Hepatocyte (in vitro differentiated cells): Measurements from ENCODE around the gene FMNL2. TPM values are rescaled to one million over a fixed set of nuclear protein-coding genes. Genes with fewer than 3 reads are reported as not detected.
A peak's percentile ranks its signal among the peaks of the same experiment; 100 is the strongest.

Source experiments
- DNase-seq: peaks from one replicate; pipeline ENCODE4 v3.0.0-alpha.2; 2016; ENCODE audit warnings: low spot score
- H2AFZ ChIP-seq: fragments of 200-600 bp; sonication (generic); 2 replicates; pipeline ENCODE4 v1.6.0; 2016; ENCODE audit warnings: antibody characterized with exemption, mild to moderate bottlenecking
- H3K27ac ChIP-seq: fragments of 200-600 bp; sonication (generic); 2 replicates; pipeline ENCODE4 v1.5.1; 2016; ENCODE audit warnings: mild to moderate bottlenecking
- H3K27me3 ChIP-seq: fragments of 200-600 bp; sonication (generic); 2 replicates; pipeline ENCODE4 v1.6.1; 2016
- H3K36me3 ChIP-seq: fragments of 200-600 bp; sonication (generic); replicated peaks from 2 replicates; pipeline ENCODE4 v1.5.1; 2016; ENCODE audit warnings: low read depth; ENCODE audit not compliant: insufficient read depth
- H3K4me1 ChIP-seq: fragments of 200-600 bp; sonication (generic); 2 replicates; pipeline ENCODE4 v1.5.1; 2016; ENCODE audit warnings: mild to moderate bottlenecking, moderate library complexity; ENCODE audit not compliant: insufficient read depth
- H3K4me2 ChIP-seq: fragments of 200-600 bp; sonication (generic); 2 replicates; pipeline ENCODE4 v1.6.0; 2016
- H3K4me3 ChIP-seq: fragments of 200-600 bp; sonication (generic); 2 replicates; pipeline ENCODE4 v1.5.1; 2016; ENCODE audit warnings: mild to moderate bottlenecking
- H3K79me2 ChIP-seq: fragments of 200-600 bp; sonication (generic); 2 replicates; pipeline ENCODE4 v1.6.0; 2017; ENCODE audit warnings: mild to moderate bottlenecking
- H3K9me2 ChIP-seq: fragments of 200-600 bp; sonication (generic); replicated peaks from 2 replicates; pipeline ENCODE4 v1.6.0; 2017; ENCODE audit warnings: mild to moderate bottlenecking; ENCODE audit not compliant: insufficient read depth
- H3K9me3 ChIP-seq: fragments of 200-600 bp; sonication (generic); 2 replicates; pipeline ENCODE4 v1.5.1; 2016; ENCODE audit warnings: low read depth, mild to moderate bottlenecking
- H4K20me1 ChIP-seq: fragments of 200-600 bp; sonication (generic); 2 replicates; pipeline ENCODE4 v1.6.0; 2016; ENCODE audit warnings: mild to moderate bottlenecking; ENCODE audit not compliant: insufficient read depth, poor library complexity, severe bottlenecking
- EZH2 ChIP-seq: fragments of 200-600 bp; sonication (generic); IDR thresholded peaks from 2 replicates; pipeline ENCODE4 v1.6.1; 2016; ENCODE audit warnings: antibody characterized with exemption, mild to moderate bottlenecking, borderline replicate concordance
- EZH2phosphoT487 ChIP-seq: fragments of 200-600 bp; sonication (generic); IDR thresholded peaks from one replicate; pipeline ENCODE4 v1.6.1; 2018; ENCODE audit warnings: antibody characterized with exemption, mild to moderate bottlenecking, low read depth, moderate library complexity; ENCODE audit not compliant: unreplicated experiment, severe bottlenecking
- WGBS: methylation state at CpG from one replicate; pipeline ENCODE4 v1.1.6; 2016; ENCODE audit warnings: low lambda C conversion rate; ENCODE audit errors: missing lambda C conversion rate; 5-methylcytosine and 5-hydroxymethylcytosine counted together
- polyA plus RNA-seq: library from polyadenylated mRNA; unstranded; fragments of >200 nt; fragmentation: Nextera tagmentation; extraction: Ambion mirVana; gene quantifications from 2 replicates; pipeline ENCODE4 v1.2.1, GENCODE V29; 2016
- total RNA-seq: library from RNA; depleted of rRNA; stranded (reverse); fragments of >200 nt; gene quantifications from 2 replicates; pipeline ENCODE4 v1.2.3, GENCODE V29; 2014
- TF ChIP-seq, protein P1 (sequence below): fragments of 200-600 bp; sonication (generic); IDR thresholded peaks from 2 replicates; pipeline ENCODE4 v1.5.1; 2016; ENCODE audit warnings: antibody characterized with exemption, mild to moderate bottlenecking; ENCODE audit not compliant: poor library complexity

Gene FMNL2
- total and polyA plus RNA-seq, 2 experiments from 2014 or later: 11.7 to 53.6 TPM

DNA sequence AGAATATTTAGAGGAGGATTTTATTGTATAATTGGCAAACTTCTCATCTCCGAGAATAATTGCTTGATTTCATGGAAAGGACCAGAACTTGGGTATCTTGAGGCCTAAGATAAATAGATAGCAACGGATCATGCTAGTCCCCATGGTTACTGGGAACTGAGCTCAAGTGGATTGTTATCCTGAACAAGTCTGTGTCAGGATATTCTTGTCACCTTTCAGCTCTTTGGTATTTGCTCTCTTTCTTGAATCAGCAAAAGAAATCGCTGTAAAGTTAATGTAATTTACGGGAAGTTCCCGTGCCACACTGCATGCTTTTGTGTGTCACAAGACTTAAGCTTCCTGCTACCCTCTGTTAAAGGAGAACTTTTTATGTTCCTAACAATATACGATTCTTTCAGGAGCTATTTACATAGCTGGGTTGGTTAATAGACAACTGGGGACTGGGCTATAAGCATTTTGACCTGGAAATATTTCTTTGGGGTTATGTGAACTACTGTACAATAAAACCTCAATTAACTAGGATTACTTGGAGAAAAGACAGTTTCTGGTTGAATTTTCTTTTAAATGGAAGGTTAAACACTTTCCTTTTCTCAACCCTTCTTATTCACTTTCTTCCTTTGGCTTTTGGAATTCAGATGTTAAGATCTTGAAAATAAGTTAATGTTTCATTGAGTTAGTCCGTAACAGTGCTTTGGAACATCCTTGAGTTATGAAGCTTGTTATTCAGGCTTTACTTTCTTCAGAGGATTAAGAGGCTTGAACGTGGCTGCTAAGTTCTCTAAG is 151.2 kb downstream of the FMNL2 start:
- Histone ChIP-seq H2AFZ (no peak overlapping the region), H3K4me1 (peaks cover 69% of the 10 kb centered on the region), H3K4me3 (no peak overlapping the region), H3K36me3 (no peaks in the 10 kb centered on the region), H3K9me2 (no peaks in the 10 kb centered on the region), H3K4me2 (peak overlapping the region; percentile 51), H3K27ac (peak overlapping the region; percentile 72), H4K20me1 (no peaks in the 10 kb centered on the region), H3K9me3 (no peaks in the 10 kb centered on the region), H3K79me2 (peaks cover 67% of the 10 kb centered on the region), H3K27me3 (no peaks in the 10 kb centered on the region)
- TF ChIP-seq EZH2 (no peak), EZH2phosphoT487 (no peak)
- TF ChIP-seq, protein P1, sequence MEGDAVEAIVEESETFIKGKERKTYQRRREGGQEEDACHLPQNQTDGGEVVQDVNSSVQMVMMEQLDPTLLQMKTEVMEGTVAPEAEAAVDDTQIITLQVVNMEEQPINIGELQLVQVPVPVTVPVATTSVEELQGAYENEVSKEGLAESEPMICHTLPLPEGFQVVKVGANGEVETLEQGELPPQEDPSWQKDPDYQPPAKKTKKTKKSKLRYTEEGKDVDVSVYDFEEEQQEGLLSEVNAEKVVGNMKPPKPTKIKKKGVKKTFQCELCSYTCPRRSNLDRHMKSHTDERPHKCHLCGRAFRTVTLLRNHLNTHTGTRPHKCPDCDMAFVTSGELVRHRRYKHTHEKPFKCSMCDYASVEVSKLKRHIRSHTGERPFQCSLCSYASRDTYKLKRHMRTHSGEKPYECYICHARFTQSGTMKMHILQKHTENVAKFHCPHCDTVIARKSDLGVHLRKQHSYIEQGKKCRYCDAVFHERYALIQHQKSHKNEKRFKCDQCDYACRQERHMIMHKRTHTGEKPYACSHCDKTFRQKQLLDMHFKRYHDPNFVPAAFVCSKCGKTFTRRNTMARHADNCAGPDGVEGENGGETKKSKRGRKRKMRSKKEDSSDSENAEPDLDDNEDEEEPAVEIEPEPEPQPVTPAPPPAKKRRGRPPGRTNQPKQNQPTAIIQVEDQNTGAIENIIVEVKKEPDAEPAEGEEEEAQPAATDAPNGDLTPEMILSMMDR: no peak
- peak; percentile 59 for DNase-seq
- 29% methylated on average over 8 of the region's 8 CpGs for WGBS

DNA sequence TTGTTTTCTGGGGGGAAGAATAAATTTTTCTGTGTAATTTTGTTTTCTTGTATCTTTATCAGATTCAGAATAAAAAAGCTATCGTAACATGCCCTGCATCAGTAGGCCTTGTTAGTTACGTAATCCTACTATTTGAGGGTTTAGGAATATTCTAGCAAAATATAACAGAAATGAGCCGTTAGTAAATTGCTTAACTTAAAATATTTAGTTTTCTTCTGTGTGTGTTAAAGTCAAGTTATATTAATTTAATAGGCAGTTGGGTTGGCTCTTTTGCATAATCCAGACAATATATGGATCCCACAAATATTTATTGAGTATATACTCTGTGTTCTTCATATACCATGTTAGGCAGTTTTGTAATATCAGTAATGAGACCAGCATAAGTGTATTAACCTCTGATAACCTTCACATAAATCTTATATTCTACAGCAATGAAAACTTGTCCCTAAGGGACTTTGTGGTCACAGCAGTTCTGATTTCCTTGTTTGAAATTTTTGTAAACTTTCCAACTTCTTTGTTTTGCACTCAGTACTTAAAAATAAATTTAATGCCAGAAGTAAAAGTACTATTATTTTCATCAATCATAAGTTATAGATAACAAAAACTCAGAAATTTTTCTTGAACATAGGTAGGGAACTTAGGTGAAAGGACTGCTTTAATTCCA is 151.9 kb downstream of the FMNL2 start:
- H3K4me3 ChIP-seq: no peak overlapping the region
- H2AFZ ChIP-seq: no peak overlapping the region
- no peaks in the 10 kb centered on the region for H3K36me3 ChIP-seq
- H3K9me2 ChIP-seq: no peaks in the 10 kb centered on the region
- H4K20me1 ChIP-seq: no peaks in the 10 kb centered on the region
- peaks cover 66% of the 10 kb centered on the region for H3K4me1 ChIP-seq
- TF ChIP-seq EZH2phosphoT487 (no peak), EZH2 (no peak)
- TF ChIP-seq, protein P1: no peak
- H3K4me2 ChIP-seq: peak overlapping the region; percentile 51
- peak overlapping the region; percentile 72 for H3K27ac ChIP-seq
- H3K79me2 ChIP-seq: peaks cover 73% of the 10 kb centered on the region
- WGBS: 75% methylated on average over 3 of the region's 3 CpGs
- DNase-seq: no peak
- no peaks in the 10 kb centered on the region for H3K27me3 ChIP-seq
- no peaks in the 10 kb centered on the region for H3K9me3 ChIP-seq

DNA sequence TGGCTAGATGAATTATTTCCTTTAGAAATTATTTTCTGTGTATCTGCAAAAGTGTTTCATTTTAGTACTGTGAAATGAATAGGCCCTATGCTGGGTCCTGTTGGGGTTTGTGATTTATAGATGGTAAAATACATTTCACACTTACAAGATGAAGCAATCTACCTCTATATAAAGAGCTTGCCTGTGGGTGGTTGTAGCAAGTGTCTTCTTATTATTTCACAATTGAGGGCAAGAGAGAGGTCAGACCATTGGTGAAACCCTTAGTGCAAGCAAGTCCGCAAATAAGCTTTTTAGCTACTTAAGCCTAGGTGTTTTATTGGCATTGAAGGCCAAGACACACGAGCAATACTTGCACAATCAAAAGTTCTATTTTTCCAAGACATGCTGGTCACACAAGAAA is 153.1 kb downstream of the FMNL2 start:
- Histone ChIP-seq H3K36me3 (no peaks in the 10 kb centered on the region), H3K27ac (no peak overlapping the region), H3K4me2 (no peak overlapping the region), H3K4me3 (no peak overlapping the region), H2AFZ (no peak overlapping the region), H3K9me3 (no peaks in the 10 kb centered on the region), H4K20me1 (no peaks in the 10 kb centered on the region), H3K4me1 (peaks cover 54% of the 10 kb centered on the region), H3K9me2 (no peaks in the 10 kb centered on the region), H3K27me3 (no peaks in the 10 kb centered on the region), H3K79me2 (peaks cover 77% of the 10 kb centered on the region)
- WGBS: 73% methylated on average over 2 of the region's 2 CpGs
- no peak for TF ChIP-seq EZH2phosphoT487
- TF ChIP-seq, protein P1: no peak
- no peak for TF ChIP-seq EZH2
- DNase-seq: no peak
